ENCODE measurements around the gene WNT7A. TPM values are rescaled to one million over a fixed set of nuclear protein-coding genes. Genes with fewer than 3 reads are reported as not detected.

The WNT7A gene
- total and polyA plus RNA-seq, 2 experiments from 2014 or later, result not detected

DNA sequence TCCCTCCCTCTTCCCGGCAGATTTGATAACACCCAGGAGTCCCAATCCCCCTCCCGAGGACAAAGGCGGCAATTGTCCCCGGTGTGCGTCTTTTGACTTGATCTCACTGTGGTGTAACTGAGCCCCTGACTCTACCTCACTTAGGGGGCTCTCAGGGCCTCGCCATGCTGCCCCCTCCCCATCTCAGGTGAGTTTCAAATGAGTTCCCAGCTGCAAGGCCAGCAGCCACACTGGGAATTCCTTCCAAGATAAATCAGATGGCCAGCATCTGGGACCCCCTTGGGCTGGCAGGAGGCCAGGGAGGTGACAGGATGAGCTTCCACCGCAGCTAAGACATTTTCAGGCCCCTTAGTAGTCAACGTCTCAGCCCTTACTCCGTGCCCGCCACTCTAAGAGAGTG, 35.0 kb downstream of the WNT7A start:
- Histone ChIP-seq H3K4me1 (ENCODE audit: insufficient read depth) (no peaks in the 10 kb centered on the region), H3K79me2 (ENCODE audit: insufficient read depth) (no peaks in the 10 kb centered on the region), H3K36me3 (ENCODE audit: low read depth) (no peaks in the 10 kb centered on the region), H3K27me3 (replicated peaks; ENCODE audit: insufficient read depth) (0 out of 2 replicates have a peak, but pooled peaks cover 5% of the 10 kb centered on the region), H3K4me3 (no peak overlapping the region), H3K9me2 (ENCODE audit: insufficient read depth) (no peaks in the 10 kb centered on the region), H3K4me2 (ENCODE audit: unreplicated experiment) (no peak overlapping the region), H3K9ac (no peak overlapping the region), H2AFZ (no peak overlapping the region), H3F3A (ENCODE audit: insufficient read depth) (no peaks in the 10 kb centered on the region), H3K9me3 (ENCODE audit: low read depth) (no peaks in the 10 kb centered on the region), H4K20me1 (ENCODE audit: insufficient read depth) (no peaks in the 10 kb centered on the region), H3K27ac (no peak overlapping the region)
- TF ChIP-seq EZH2 (IDR thresholded peaks at IDR 0.05; ENCODE audit: insufficient read depth, poor library complexity, severe bottlenecking) (no peak), EZH2phosphoT487 (IDR thresholded peaks at IDR 0.05; ENCODE audit: insufficient read depth, low read depth) (no peak)
- in situ Hi-C loops (cut with MboI), result no loop called here
- no peak for DNase-seq
- WGBS, 2 experiments (ENCODE audit: low coverage in 1 of 2, low lambda C conversion rate in 2 of 2, missing lambda C conversion rate in 2 of 2), result 22 to 24% methylated on average over 10 of the region's 10 CpGs

DNA sequence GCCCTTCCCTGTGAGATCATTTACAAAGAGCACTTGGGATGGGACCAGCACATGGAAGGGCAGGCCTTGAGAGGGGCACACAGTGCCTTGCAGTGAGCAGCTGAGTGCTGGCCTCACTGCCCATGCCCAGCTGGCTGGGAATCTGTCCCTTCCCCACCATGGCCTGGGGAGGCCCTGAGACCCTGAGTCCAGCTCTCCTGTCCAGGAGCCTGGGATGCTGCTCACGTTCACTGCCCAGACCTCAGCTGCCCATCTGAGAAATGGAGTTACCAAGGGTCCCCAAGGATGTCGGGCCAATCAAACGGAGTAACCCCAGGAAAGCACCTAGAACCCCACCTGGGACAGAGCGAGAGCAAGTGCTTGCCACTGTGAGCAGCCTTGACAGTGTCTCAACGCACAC, 35.6 kb downstream of the WNT7A start:
- Histone ChIP-seq H3K4me1 (ENCODE audit: insufficient read depth) (no peaks in the 10 kb centered on the region), H3K9me2 (ENCODE audit: insufficient read depth) (no peaks in the 10 kb centered on the region), H2AFZ (no peak overlapping the region), H3K9me3 (ENCODE audit: low read depth) (no peaks in the 10 kb centered on the region), H3K27ac (no peak overlapping the region), H4K20me1 (ENCODE audit: insufficient read depth) (no peaks in the 10 kb centered on the region), H3K9ac (no peak overlapping the region), H3K79me2 (ENCODE audit: insufficient read depth) (no peaks in the 10 kb centered on the region), H3F3A (ENCODE audit: insufficient read depth) (no peaks in the 10 kb centered on the region), H3K4me3 (no peak overlapping the region), H3K27me3 (replicated peaks; ENCODE audit: insufficient read depth) (0 out of 2 replicates have a peak, but pooled peaks cover 5% of the 10 kb centered on the region), H3K36me3 (ENCODE audit: low read depth) (no peaks in the 10 kb centered on the region), H3K4me2 (ENCODE audit: unreplicated experiment) (no peak overlapping the region)
- 41 to 46% methylated on average over 5 of the region's 5 CpGs for WGBS, 2 experiments (ENCODE audit: low coverage in 1 of 2, low lambda C conversion rate in 2 of 2, missing lambda C conversion rate in 2 of 2)
- no peak for DNase-seq
- in situ Hi-C loops (cut with MboI), result no loop called here
- TF ChIP-seq EZH2 (IDR thresholded peaks at IDR 0.05; ENCODE audit: insufficient read depth, poor library complexity, severe bottlenecking), result no peak
- TF ChIP-seq EZH2phosphoT487 (IDR thresholded peaks at IDR 0.05; ENCODE audit: insufficient read depth, low read depth), result no peak

DNA sequence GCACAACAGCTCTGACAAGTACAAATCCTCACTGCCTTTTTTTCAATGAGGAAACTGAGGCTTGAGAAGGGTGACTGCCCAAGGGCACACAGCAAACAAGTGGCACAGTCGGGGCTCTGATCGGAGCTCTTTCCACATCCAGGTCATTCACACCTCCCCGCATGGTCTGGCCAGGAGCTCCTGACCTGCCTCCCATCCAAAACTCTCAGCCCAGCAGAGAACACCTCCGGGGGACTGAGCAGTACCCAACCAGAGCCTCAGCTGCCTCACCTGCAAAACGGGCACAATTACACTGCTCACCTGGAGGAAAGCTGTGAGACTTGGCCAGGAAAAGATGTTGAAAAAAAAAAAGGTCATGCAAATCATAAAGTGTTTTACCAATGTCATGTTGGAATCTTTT, 36.5 kb downstream of the WNT7A start:
- Histone ChIP-seq H2AFZ (no peak overlapping the region), H3K4me1 (ENCODE audit: insufficient read depth) (no peaks in the 10 kb centered on the region), H3F3A (ENCODE audit: insufficient read depth) (no peaks in the 10 kb centered on the region), H3K79me2 (ENCODE audit: insufficient read depth) (no peaks in the 10 kb centered on the region), H4K20me1 (ENCODE audit: insufficient read depth) (no peaks in the 10 kb centered on the region), H3K9me2 (ENCODE audit: insufficient read depth) (no peaks in the 10 kb centered on the region), H3K4me3 (no peak overlapping the region), H3K9me3 (ENCODE audit: low read depth) (no peaks in the 10 kb centered on the region), H3K27me3 (replicated peaks; ENCODE audit: insufficient read depth) (0 out of 2 replicates have a peak, but pooled peaks cover 5% of the 10 kb centered on the region), H3K4me2 (ENCODE audit: unreplicated experiment) (no peak overlapping the region), H3K36me3 (ENCODE audit: low read depth) (no peaks in the 10 kb centered on the region), H3K27ac (no peak overlapping the region), H3K9ac (no peak overlapping the region)
- in situ Hi-C loops (cut with MboI), result no loop called here
- DNase-seq, result no peak
- no peak for TF ChIP-seq EZH2phosphoT487 (IDR thresholded peaks at IDR 0.05; ENCODE audit: insufficient read depth, low read depth)
- TF ChIP-seq EZH2 (IDR thresholded peaks at IDR 0.05; ENCODE audit: insufficient read depth, poor library complexity, severe bottlenecking), result no peak
- 42 to 43% methylated on average over 5 of the region's 5 CpGs for WGBS, 2 experiments (ENCODE audit: low coverage in 1 of 2, low lambda C conversion rate in 2 of 2, missing lambda C conversion rate in 2 of 2)

GRCh38 chr3:13842226-13842625, 37.6 kb downstream of the WNT7A start:
- Histone ChIP-seq H3K4me2 (ENCODE audit: unreplicated experiment) (no peak overlapping the region), H3K27me3 (replicated peaks; ENCODE audit: insufficient read depth) (0 out of 2 replicates have a peak, but pooled peaks cover 2% of the 10 kb centered on the region), H3K9me2 (ENCODE audit: insufficient read depth) (no peaks in the 10 kb centered on the region), H4K20me1 (ENCODE audit: insufficient read depth) (no peaks in the 10 kb centered on the region), H3K4me1 (ENCODE audit: insufficient read depth) (no peaks in the 10 kb centered on the region), H3K36me3 (ENCODE audit: low read depth) (no peaks in the 10 kb centered on the region), H3K9ac (no peak overlapping the region), H3K4me3 (no peak overlapping the region), H3K79me2 (ENCODE audit: insufficient read depth) (no peaks in the 10 kb centered on the region), H3K27ac (no peak overlapping the region), H3F3A (ENCODE audit: insufficient read depth) (no peaks in the 10 kb centered on the region), H3K9me3 (ENCODE audit: low read depth) (no peaks in the 10 kb centered on the region), H2AFZ (no peak overlapping the region)
- no peak for TF ChIP-seq EZH2 (IDR thresholded peaks at IDR 0.05; ENCODE audit: insufficient read depth, poor library complexity, severe bottlenecking)
- TF ChIP-seq EZH2phosphoT487 (IDR thresholded peaks at IDR 0.05; ENCODE audit: insufficient read depth, low read depth), result no peak
- in situ Hi-C loops (cut with MboI), result no loop called here
- WGBS, 2 experiments (ENCODE audit: low coverage in 1 of 2, low lambda C conversion rate in 2 of 2, missing lambda C conversion rate in 2 of 2), result 12 to 18% methylated on average over 4 of the region's 4 CpGs
- DNase-seq, result no peak

DNA sequence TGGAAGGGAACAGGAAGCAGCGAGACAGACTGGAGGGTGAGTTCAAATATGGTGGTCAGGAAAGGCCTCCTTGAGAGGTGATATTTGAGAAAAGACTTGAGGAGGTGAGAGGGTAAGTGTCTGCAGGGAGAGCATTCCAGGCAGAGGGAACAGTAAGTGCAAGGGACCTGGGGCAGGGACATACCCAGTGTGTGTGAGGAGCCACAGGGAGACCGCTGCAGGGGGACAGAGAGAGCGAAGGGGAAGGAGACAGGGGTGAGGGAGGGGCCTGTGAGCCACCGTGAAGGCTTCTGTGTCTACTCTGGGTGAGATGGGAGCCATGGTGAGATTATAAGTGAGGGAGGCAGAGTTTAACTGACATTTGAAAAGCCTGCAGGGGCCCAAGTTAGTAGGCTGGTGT, 38.0 kb downstream of the WNT7A start:
- whole genome bisulfite sequencing, 2 experiments (ENCODE audit: low coverage in 1 of 2, low lambda C conversion rate in 2 of 2, missing lambda C conversion rate in 2 of 2), result 33 to 39% methylated on average over 3 to 4 of the region's 4 CpGs
- Histone ChIP-seq H4K20me1 (ENCODE audit: insufficient read depth) (no peaks in the 10 kb centered on the region), H3K4me3 (no peak overlapping the region), H3K9ac (no peak overlapping the region), H3F3A (ENCODE audit: insufficient read depth) (no peaks in the 10 kb centered on the region), H3K79me2 (ENCODE audit: insufficient read depth) (no peaks in the 10 kb centered on the region), H3K4me2 (ENCODE audit: unreplicated experiment) (no peak overlapping the region), H3K27ac (no peak overlapping the region), H3K9me2 (ENCODE audit: insufficient read depth) (no peaks in the 10 kb centered on the region), H3K4me1 (ENCODE audit: insufficient read depth) (no peaks in the 10 kb centered on the region), H3K36me3 (ENCODE audit: low read depth) (no peaks in the 10 kb centered on the region), H3K9me3 (ENCODE audit: low read depth) (no peaks in the 10 kb centered on the region), H3K27me3 (replicated peaks; ENCODE audit: insufficient read depth) (no peaks in the 10 kb centered on the region), H2AFZ (no peak overlapping the region)
- TF ChIP-seq EZH2 (IDR thresholded peaks at IDR 0.05; ENCODE audit: insufficient read depth, poor library complexity, severe bottlenecking) (no peak), EZH2phosphoT487 (IDR thresholded peaks at IDR 0.05; ENCODE audit: insufficient read depth, low read depth) (no peak)
- in situ Hi-C loops (cut with MboI), result no loop called here
- DNase-seq, result no peak
